Activated naive CD8-positive, alpha-beta T cell treated with anti-CD3 and anti-CD28 coated beads, Interleukin-2, amount 50 U/mL, for 16 hours (primary cell): ENCODE data around the gene SH2B3.

Experiments used
- DNase-seq: peaks from one replicate; pipeline ENCODE4 v3.0.0-alpha.2; 2020; ENCODE audit warnings: low read depth, low spot score

SH2B3 gene

GRCh38 chr12:111409403-111409779 is 3.7 kb downstream of the SH2B3 start:
- DNase-seq, result no peak

- no peak for DNase-seq
Observed at GRCh38 chr12:111409780-111410430, 4.2 kb downstream of the SH2B3 start.

GRCh38 chr12:111410431-111411184 is 4.9 kb downstream of the SH2B3 start:
- DNase-seq, result no peak

GRCh38 chr12:111411185-111411764 is 5.6 kb downstream of the SH2B3 start:
- DNase-seq, result no peak

GRCh38 chr12:111412007-111412829 is 6.5 kb downstream of the SH2B3 start:
- DNase-seq, result no peak

GRCh38 chr12:111412830-111413441 is 7.2 kb downstream of the SH2B3 start:
- no peak for DNase-seq

GRCh38 chr12:111413442-111414086 is 7.8 kb downstream of the SH2B3 start:
- no peak for DNase-seq

- DNase-seq, result no peak
Observed at GRCh38 chr12:111414711-111415252, 9.1 kb downstream of the SH2B3 start.

GRCh38 chr12:111417290-111417689 is 11.6 kb downstream of the SH2B3 start:
- no peak for DNase-seq

GRCh38 chr12:111417784-111418593 is 12.3 kb downstream of the SH2B3 start:
- DNase-seq, result no peak

- no peak for DNase-seq
Observed at GRCh38 chr12:111418594-111418880, 12.8 kb downstream of the SH2B3 start.

GRCh38 chr12:111419784-111420183 is 14.1 kb downstream of the SH2B3 start:
- DNase-seq, result no peak

GRCh38 chr12:111420494-111420893 is 14.8 kb downstream of the SH2B3 start:
- no peak for DNase-seq

- DNase-seq, result no peak
Observed at GRCh38 chr12:111424189-111424792, 18.6 kb downstream of the SH2B3 start.

GRCh38 chr12:111424793-111425251 is 19.1 kb downstream of the SH2B3 start:
- DNase-seq, result no peak

- DNase-seq, result no peak
Observed at GRCh38 chr12:111425655-111426054, 19.9 kb downstream of the SH2B3 start.

GRCh38 chr12:111426344-111427185 is 20.8 kb downstream of the SH2B3 start:
- no peak for DNase-seq

GRCh38 chr12:111427417-111428074 is 21.8 kb downstream of the SH2B3 start:
- DNase-seq, result no peak
